Stimulated activated naive CD8-positive, alpha-beta T cell treated with anti-CD3 and anti-CD28 coated beads, Interleukin-15, Interleukin-2, amounts not matched to agents 100 U/mL and 50 U/mL, for 24 hours (primary cell): ENCODE measurements around the gene PPP1R13B.

Experiments
- ATAC-seq: fragments of 150-1000 bp; cut with Tn5 transposase; one replicate; pipeline ENCODE4 v1.10.0; 2021
- DNase-seq: peaks from one replicate; pipeline ENCODE4 v3.0.0; 2021

Gene PPP1R13B

GRCh38 chr14:103685276-103686211, 161.8 kb downstream of the PPP1R13B start:
- ATAC-seq (no peak), DNase-seq (no peak)

GRCh38 chr14:103684871-103685270, 162.5 kb downstream of the PPP1R13B start:
- DNase-seq (no peak), ATAC-seq (no peak)

- DNase-seq (no peak), ATAC-seq (no peak)
Measured at GRCh38 chr14:103684471-103684870, 162.9 kb downstream of the PPP1R13B start.
